ENCODE results near the gene HIPK2.

Gene HIPK2

GRCh38 chr7:139738101-139738489 is 39.7 kb downstream of the HIPK2 start:
- DNase-seq (ENCODE audit: extremely low spot score) = no peak
- TF ChIP-seq CTCF (IDR thresholded peaks at IDR 0.05; ENCODE audit: control extremely low read depth, extremely low read depth, low read depth, missing control alignments) = no peak
- POLR2A ChIA-PET = no interaction called here
- CTCF ChIA-PET = interaction anchor here (1.0 to 2.5 kb wide), 11 partner anchors 9 to 96 kb away, joined by 3 to 9 read pairs (median 4); no protein-coding TSS in a partner anchor

GRCh38 chr7:139737221-139738100 is 40.3 kb downstream of the HIPK2 start:
- TF ChIP-seq CTCF (IDR thresholded peaks at IDR 0.05; ENCODE audit: control extremely low read depth, extremely low read depth, low read depth, missing control alignments) = no peak
- ChIA-PET POLR2A (interaction anchor here (1.1 kb wide), 1 partner anchor 8 kb away, joined by 3 read pairs; no protein-coding TSS in a partner anchor), CTCF (interaction anchor here (0.8 to 2.5 kb wide), 19 partner anchors 8 to 95 kb away, joined by 3 to 9 read pairs (median 4); no protein-coding TSS in a partner anchor)
- no peak for DNase-seq (ENCODE audit: extremely low spot score)

GRCh38 chr7:139735912-139736595 is 41.7 kb downstream of the HIPK2 start:
- DNase-seq (ENCODE audit: extremely low spot score) = no peak
- ChIA-PET CTCF (interaction anchor here (0.8 to 2.5 kb wide), 7 partner anchors 9 to 63 kb away, joined by 3 to 9 read pairs (median 4); no protein-coding TSS in a partner anchor), POLR2A (interaction anchor here (1.1 kb wide), 1 partner anchor 10 kb away, joined by 3 read pairs; no protein-coding TSS in a partner anchor)
- TF ChIP-seq CTCF (IDR thresholded peaks at IDR 0.05; ENCODE audit: control extremely low read depth, extremely low read depth, low read depth, missing control alignments) = no peak

- DNase-seq (ENCODE audit: extremely low spot score) = no peak
- ChIA-PET POLR2A (no interaction called here), CTCF (no interaction called here)
- TF ChIP-seq CTCF (IDR thresholded peaks at IDR 0.05; ENCODE audit: control extremely low read depth, extremely low read depth, low read depth, missing control alignments) = no peak
These were observed 42.3 kb downstream of the HIPK2 start for GRCh38 chr7:139735466-139735865.

GRCh38 chr7:139734395-139734794 is 43.4 kb downstream of the HIPK2 start:
- TF ChIP-seq CTCF (IDR thresholded peaks at IDR 0.05; ENCODE audit: control extremely low read depth, extremely low read depth, low read depth, missing control alignments) = no peak
- no peak for DNase-seq (ENCODE audit: extremely low spot score)
- POLR2A ChIA-PET = no interaction called here
- CTCF ChIA-PET = no interaction called here

- POLR2A ChIA-PET = no interaction called here
- TF ChIP-seq CTCF (IDR thresholded peaks at IDR 0.05; ENCODE audit: control extremely low read depth, extremely low read depth, low read depth, missing control alignments) = no peak
- CTCF ChIA-PET = interaction anchor here (0.8 to 1.4 kb wide), 3 partner anchors 9 to 86 kb away, joined by 3 to 5 read pairs (median 4); no protein-coding TSS in a partner anchor
- no peak for DNase-seq (ENCODE audit: extremely low spot score)
These were observed 44.0 kb downstream of the HIPK2 start for GRCh38 chr7:139733751-139734150.

All from GM10248 (cell line).